K562 (cell line): ENCODE results near the gene PDE9A.

Source experiments
- CBX2 ChIP-seq: fragments of 200-600 bp; sonication (generic); IDR thresholded peaks from one replicate; pipeline ENCODE4 v1.6.1; 2012; ENCODE audit warnings: mild to moderate bottlenecking, low read length, inconsistent platforms; ENCODE audit not compliant: insufficient read depth, poor library complexity, severe bottlenecking
- CEBPB ChIP-seq: fragments of 450-650 bp; IDR thresholded peaks from 2 replicates; pipeline ENCODE4 v1.6.1; 2016; ENCODE audit warnings: missing genetic modification characterization, missing compliant biosample characterization
- FIP1L1 ChIP-seq: fragments of 200-400 bp; formaldehyde crosslinking; IDR thresholded peaks from 2 replicates; pipeline ENCODE4 v1.6.1; 2018; ENCODE audit warnings: mild to moderate bottlenecking, low read depth, low read length; ENCODE audit not compliant: poor library complexity, severe bottlenecking
- FOXK2 ChIP-seq, 2 experiments: fragments of 450-650 bp; IDR thresholded peaks in 1 of 2; conservative IDR thresholded peaks in 1 of 2; 2 replicates each; pipeline ENCODE4 v1.6.1; 2016; ENCODE audit warnings: low read depth in 2 of 2, mild to moderate bottlenecking in 1 of 2
- MXI1 ChIP-seq: IDR thresholded peaks from 2 replicates; pipeline ENCODE4 v1.6.1; 2011; ENCODE audit warnings: low read depth, mild to moderate bottlenecking, improper control_type of control experiment, low read length
- NR2C1 ChIP-seq, 2 experiments: fragments of 450-650 bp; IDR thresholded peaks; 2 replicates each; pipeline ENCODE4 v1.6.1; 2017; ENCODE audit warnings: mild to moderate bottlenecking in 2 of 2, antibody characterized with exemption in 1 of 2, inconsistent platforms in 1 of 2, missing compliant biosample characterization in 1 of 2, missing genetic modification characterization in 1 of 2
- SIN3A ChIP-seq, 2 experiments: fragments of 150-350 bp in 1 of 2; IDR thresholded peaks; 2 replicates each; pipeline ENCODE4 v1.6.1; 2011 to 2016; ENCODE audit warnings: borderline replicate concordance in 2 of 2, low read depth in 2 of 2, low read length in 2 of 2, mild to moderate bottlenecking in 2 of 2, moderate library complexity in 2 of 2; ENCODE audit not compliant: control insufficient read depth in 1 of 2
- TF ChIP-seq, protein P1 (sequence below): sonication (generic); formaldehyde crosslinking; IDR thresholded peaks from 2 replicates; pipeline ENCODE4 v1.8.1; 2022; ENCODE audit warnings: missing genetic modification reagents
- TF ChIP-seq, protein P2 (sequence below): sonication (generic); IDR thresholded peaks from 2 replicates; pipeline ENCODE4 v1.6.1; 2016

DNA sequence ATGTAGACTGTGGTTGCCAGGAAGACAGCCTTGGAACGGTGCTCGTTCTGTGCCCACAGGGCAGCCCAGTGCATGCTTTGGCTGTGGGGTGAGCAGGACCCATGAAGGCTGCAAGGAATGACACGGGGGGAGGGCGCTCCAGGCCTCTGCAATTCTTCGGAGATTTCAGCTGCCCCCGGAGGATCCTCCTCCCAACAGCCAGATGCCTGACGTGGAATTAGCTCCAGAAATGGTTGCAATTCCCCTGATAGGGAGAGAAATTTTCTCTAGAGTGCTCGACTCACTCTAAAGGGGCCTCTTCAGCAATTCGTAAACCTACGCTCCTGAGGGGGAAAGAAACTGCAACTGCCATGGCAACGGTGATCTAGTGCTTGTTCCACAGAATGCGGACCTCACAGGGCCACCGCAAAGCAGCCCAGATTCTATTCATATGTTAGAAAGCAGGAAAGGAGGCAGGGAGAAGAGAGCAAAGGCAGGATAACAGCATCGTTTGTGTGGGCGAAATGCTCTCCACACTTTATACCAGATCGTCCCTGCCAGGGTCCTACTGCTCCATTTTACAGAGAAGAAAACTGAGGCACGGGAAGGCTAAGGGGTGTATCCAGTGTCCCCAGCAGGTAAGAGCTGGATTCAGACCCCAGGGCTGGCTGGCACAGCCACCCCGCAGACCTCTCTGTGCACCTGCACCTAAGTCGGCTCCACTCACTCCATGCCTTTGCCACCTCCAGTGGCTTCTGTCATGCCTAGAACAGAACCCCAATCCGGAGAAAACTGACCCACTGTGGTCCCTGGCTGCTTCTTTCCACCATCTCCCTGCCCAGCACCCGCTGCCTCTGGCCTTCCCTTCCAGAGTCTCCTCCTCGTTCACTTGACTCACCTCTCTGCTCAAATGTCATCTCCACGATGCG, 11.9 kb upstream of the PDE9A start:
- TF ChIP-seq CBX2 (no peak), NR2C1 (IDR thresholded peaks at IDR 0.05) (no peak), NR2C1 (tag; IDR thresholded peaks at IDR 0.05) (no peak), SIN3A (IDR thresholded peaks at IDR 0.05; ENCODE audit: borderline replicate concordance in 2 of 2, control insufficient read depth in 1 of 2, low read depth in 2 of 2, low read length in 2 of 2) (no peak), CEBPB (tag) (no peak), MXI1 (no peak), FIP1L1 (no peak), FOXK2 (conservative IDR thresholded peaks at IDR 0.05 in 1 of 2, IDR thresholded peaks at IDR 0.05 in 1 of 2; ENCODE audit: low read depth in 2 of 2) (no peak)
- TF ChIP-seq, protein P1, sequence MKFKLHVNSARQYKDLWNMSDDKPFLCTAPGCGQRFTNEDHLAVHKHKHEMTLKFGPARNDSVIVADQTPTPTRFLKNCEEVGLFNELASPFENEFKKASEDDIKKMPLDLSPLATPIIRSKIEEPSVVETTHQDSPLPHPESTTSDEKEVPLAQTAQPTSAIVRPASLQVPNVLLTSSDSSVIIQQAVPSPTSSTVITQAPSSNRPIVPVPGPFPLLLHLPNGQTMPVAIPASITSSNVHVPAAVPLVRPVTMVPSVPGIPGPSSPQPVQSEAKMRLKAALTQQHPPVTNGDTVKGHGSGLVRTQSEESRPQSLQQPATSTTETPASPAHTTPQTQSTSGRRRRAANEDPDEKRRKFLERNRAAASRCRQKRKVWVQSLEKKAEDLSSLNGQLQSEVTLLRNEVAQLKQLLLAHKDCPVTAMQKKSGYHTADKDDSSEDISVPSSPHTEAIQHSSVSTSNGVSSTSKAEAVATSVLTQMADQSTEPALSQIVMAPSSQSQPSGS (CRISPR knock-in tag): no peak
- TF ChIP-seq, protein P2, sequence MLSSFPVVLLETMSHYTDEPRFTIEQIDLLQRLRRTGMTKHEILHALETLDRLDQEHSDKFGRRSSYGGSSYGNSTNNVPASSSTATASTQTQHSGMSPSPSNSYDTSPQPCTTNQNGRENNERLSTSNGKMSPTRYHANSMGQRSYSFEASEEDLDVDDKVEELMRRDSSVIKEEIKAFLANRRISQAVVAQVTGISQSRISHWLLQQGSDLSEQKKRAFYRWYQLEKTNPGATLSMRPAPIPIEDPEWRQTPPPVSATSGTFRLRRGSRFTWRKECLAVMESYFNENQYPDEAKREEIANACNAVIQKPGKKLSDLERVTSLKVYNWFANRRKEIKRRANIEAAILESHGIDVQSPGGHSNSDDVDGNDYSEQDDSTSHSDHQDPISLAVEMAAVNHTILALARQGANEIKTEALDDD: no peak
